OCI-LY3 (cell line): Measurements from ENCODE around the gene MIA2.

Experiments used
- H2AFZ ChIP-seq: fragments of 200-600, 300-600 bp; shearing (Covaris generic); 2 replicates; pipeline ENCODE4 v1.6.0; 2014; ENCODE audit warnings: antibody characterized with exemption, low read depth, low read length
- H3K27ac ChIP-seq: fragments of 200-600, 300-600 bp; sonication (generic); 2 replicates; pipeline ENCODE4 v1.5.1; 2014; ENCODE audit warnings: mild to moderate bottlenecking, low read length, moderate library complexity, mixed read lengths
- H3K27me3 ChIP-seq: fragments of 200-600, 300-600 bp; sonication (generic); 2 replicates; pipeline ENCODE4 v1.6.1; 2014; ENCODE audit warnings: low read depth, low read length, mixed read lengths
- H3K36me3 ChIP-seq: fragments of 200-600, 300-600 bp; sonication (generic); replicated peaks from 2 replicates; pipeline ENCODE3; 2014; ENCODE audit warnings: low read depth, low read length, mixed read lengths
- H3K4me1 ChIP-seq: fragments of 300-600, 200-600 bp; sonication (generic); 2 replicates; pipeline ENCODE4 v1.6.1; 2014; ENCODE audit warnings: low read length, mixed read lengths
- H3K4me2 ChIP-seq: fragments of 200-600, 300-600 bp; sonication (generic); 2 replicates; pipeline ENCODE4 v1.6.1; 2014; ENCODE audit warnings: low read length, mixed read lengths
- H3K4me3 ChIP-seq: fragments of 300-600, 200-600 bp; sonication (generic); 2 replicates; pipeline ENCODE4 v1.5.1; 2014; ENCODE audit warnings: antibody characterized with exemption, mild to moderate bottlenecking, low read length, moderate library complexity
- H3K79me2 ChIP-seq: fragments of 300-600, 200-600 bp; shearing (Covaris generic); 2 replicates; pipeline ENCODE4 v1.6.1; 2014; ENCODE audit warnings: mild to moderate bottlenecking, low read length, mixed read lengths
- H3K9ac ChIP-seq: fragments of 300-600, 200-600 bp; shearing (Covaris generic); 2 replicates; pipeline ENCODE4 v1.6.0; 2014; ENCODE audit warnings: mild to moderate bottlenecking, low read length, moderate library complexity
- H3K9me3 ChIP-seq: fragments of 200-600, 300-600 bp; shearing (Covaris generic); 2 replicates; pipeline ENCODE4 v1.6.1; 2014; ENCODE audit warnings: low read length, mixed read lengths; ENCODE audit not compliant: insufficient read depth
- H4K20me1 ChIP-seq: fragments of 200-600, 300-600 bp; sonication (generic); 2 replicates; pipeline ENCODE4 v1.6.1; 2016; ENCODE audit warnings: low read length, mixed read lengths; ENCODE audit not compliant: insufficient read depth
- CTCF ChIP-seq: fragments of 200-600, 300-600 bp; sonication (generic); IDR thresholded peaks from 2 replicates; pipeline ENCODE4 v1.5.1; 2014; ENCODE audit warnings: antibody characterized with exemption, low read length, low read depth
- EZH2phosphoT487 ChIP-seq: fragments of 200-600 bp; shearing (Covaris generic); IDR thresholded peaks from 2 replicates; pipeline ENCODE4 v1.6.1; 2018; ENCODE audit warnings: antibody characterized with exemption, mixed run types, low read depth

The MIA2 gene

DNA sequence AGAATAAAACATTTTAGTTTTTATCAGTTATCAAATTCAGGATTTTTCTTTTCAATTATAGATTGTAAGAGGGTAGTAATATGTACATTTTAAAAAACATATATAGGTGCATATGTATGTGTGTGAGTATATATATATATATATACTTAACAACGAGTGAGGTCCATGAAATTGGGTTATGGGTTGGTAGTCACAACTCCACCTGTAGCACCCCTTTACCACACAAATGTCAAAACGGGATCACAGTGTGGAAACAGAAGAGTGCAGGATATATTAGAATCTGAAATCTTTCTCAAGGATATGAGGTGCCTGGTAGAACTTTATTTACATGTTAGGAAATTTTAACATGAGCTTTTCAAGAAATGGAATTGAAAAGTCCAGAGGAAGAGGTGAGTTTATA lies 31.3 kb downstream of the MIA2 start:
- no peak overlapping the region for H3K4me2 ChIP-seq
- no peaks in the 10 kb centered on the region for H3K36me3 ChIP-seq
- H3K27me3 ChIP-seq = no peaks in the 10 kb centered on the region
- TF ChIP-seq CTCF (no peak), EZH2phosphoT487 (no peak)
- H3K4me3 ChIP-seq = no peak overlapping the region
- H3K4me1 ChIP-seq = peaks cover 24% of the 10 kb centered on the region
- no peak overlapping the region for H2AFZ ChIP-seq
- H3K79me2 ChIP-seq = peaks cover 31% of the 10 kb centered on the region
- peaks cover 4% of the 10 kb centered on the region; the same call in 1 of the 2 replicates for H4K20me1 ChIP-seq
- H3K9me3 ChIP-seq = no peaks in the 10 kb centered on the region
- H3K27ac ChIP-seq = no peak overlapping the region
- no peak overlapping the region for H3K9ac ChIP-seq

GRCh38 chr14:39265806-39266524 lies 32.2 kb downstream of the MIA2 start:
- no peak for TF ChIP-seq EZH2phosphoT487
- H2AFZ ChIP-seq = peak overlapping the region; percentile 95
- H4K20me1 ChIP-seq = peaks cover 4% of the 10 kb centered on the region; the same call in 1 of the 2 replicates
- peak overlapping the region; percentile 83 for H3K9ac ChIP-seq
- H3K36me3 ChIP-seq = peaks cover 6% of the 10 kb centered on the region
- H3K4me2 ChIP-seq = peak overlapping the region; percentile 89
- peaks cover 24% of the 10 kb centered on the region for H3K4me1 ChIP-seq
- peak overlapping the region; percentile 75 for H3K27ac ChIP-seq
- peaks cover 40% of the 10 kb centered on the region for H3K79me2 ChIP-seq
- H3K9me3 ChIP-seq = 0 out of 2 replicates have a peak, but pooled peaks cover 3% of the 10 kb centered on the region
- no peaks in the 10 kb centered on the region for H3K27me3 ChIP-seq
- peak overlapping the region; percentile 91 for H3K4me3 ChIP-seq

GRCh38 chr14:39266525-39266870 lies 32.8 kb downstream of the MIA2 start:
- H3K4me2 ChIP-seq = peak overlapping the region; percentile 89
- peaks cover 45% of the 10 kb centered on the region for H3K79me2 ChIP-seq
- peak overlapping the region; percentile 75 for H3K27ac ChIP-seq
- H3K9ac ChIP-seq = peak overlapping the region; percentile 83
- H3K27me3 ChIP-seq = no peaks in the 10 kb centered on the region
- peaks cover 11% of the 10 kb centered on the region for H3K36me3 ChIP-seq
- peak overlapping the region; percentile 95 for H2AFZ ChIP-seq
- peak overlapping the region; percentile 91 for H3K4me3 ChIP-seq
- peaks cover 4% of the 10 kb centered on the region; the same call in 1 of the 2 replicates for H4K20me1 ChIP-seq
- H3K4me1 ChIP-seq = peaks cover 24% of the 10 kb centered on the region
- TF ChIP-seq CTCF = no peak
- TF ChIP-seq EZH2phosphoT487 = no peak
- H3K9me3 ChIP-seq = peaks cover 6% of the 10 kb centered on the region; the same call in 1 of the 2 replicates

GRCh38 chr14:39266871-39267607 lies 33.3 kb downstream of the MIA2 start:
- Histone ChIP-seq H3K79me2 (peaks cover 51% of the 10 kb centered on the region), H3K27ac (peak overlapping the region; percentile 75), H3K36me3 (peaks cover 14% of the 10 kb centered on the region), H3K9me3 (peaks cover 8% of the 10 kb centered on the region; the same call in 1 of the 2 replicates), H3K4me1 (peaks cover 24% of the 10 kb centered on the region), H4K20me1 (peaks cover 4% of the 10 kb centered on the region; the same call in 1 of the 2 replicates), H2AFZ (peak overlapping the region; percentile 95), H3K27me3 (no peaks in the 10 kb centered on the region), H3K4me3 (peak overlapping the region; percentile 91), H3K4me2 (peak overlapping the region; percentile 89), H3K9ac (peak overlapping the region; percentile 83)
- no peak for TF ChIP-seq EZH2phosphoT487
- TF ChIP-seq CTCF = no peak
